NCI-H1417 (cell line): ENCODE measurements around the gene AGR2.
A peak's percentile ranks its signal among the peaks of the same experiment; 100 is the strongest.
"Not testable (repeated sequence)": the region's sequence is repeated elsewhere in the genome, so short reads cannot be mapped to it uniquely, and the experiment has no call there.

Experiments
- DNase-seq, 3 experiments: peaks; one replicate each; lab custom pipeline; 2025; lab: John Stamatoyannopoulos, UW

AGR2 gene

GRCh38 chr7:16773884-16774283, 30.9 kb downstream of the AGR2 start:
- DNase-seq = no peak

- no peak for DNase-seq
Observed at GRCh38 chr7:16773326-16773725, 31.5 kb downstream of the AGR2 start.

GRCh38 chr7:16770657-16771329, 34.0 kb downstream of the AGR2 start:
- no peak for DNase-seq

DNA sequence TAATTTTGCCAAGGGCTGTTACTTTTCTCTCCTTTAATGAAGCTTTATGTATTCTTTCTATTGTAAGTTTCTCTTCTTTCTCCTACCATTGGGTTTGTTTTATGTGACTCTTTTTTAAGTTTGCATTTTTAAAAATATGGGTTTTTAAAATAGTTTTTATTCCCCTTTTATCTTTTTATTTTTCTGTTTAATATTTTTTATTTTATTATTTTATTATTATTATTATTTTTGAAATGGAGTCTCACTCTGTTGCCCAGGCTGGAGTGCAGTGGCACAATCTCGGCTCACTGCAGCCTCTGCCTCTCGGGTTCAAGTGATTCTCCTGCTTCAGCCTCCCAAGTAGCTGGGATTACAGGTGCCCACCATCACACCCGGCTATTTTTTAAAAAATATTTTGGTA, 34.8 kb downstream of the AGR2 start:
- not testable (repeated sequence) for DNase-seq

DNA sequence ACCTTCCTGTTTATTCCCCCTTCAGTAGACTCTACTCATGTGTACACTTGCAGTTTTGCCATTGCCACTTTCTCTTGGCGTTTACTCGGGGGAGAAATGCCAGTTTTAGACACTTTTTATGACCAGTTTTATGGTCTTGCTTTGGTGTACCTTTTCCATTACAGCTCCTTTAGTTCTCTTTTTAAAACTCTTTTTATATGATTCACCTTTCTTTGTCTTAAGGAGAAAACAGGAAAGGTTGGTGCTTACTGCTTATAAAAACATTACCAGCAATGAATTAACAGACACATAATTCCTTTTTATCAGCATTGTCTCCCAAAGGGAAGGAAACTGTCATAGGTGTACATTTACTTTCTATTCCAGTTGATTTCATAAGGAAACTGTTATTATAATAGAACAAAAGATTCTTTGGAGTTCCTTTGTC, 39.4 kb downstream of the AGR2 start:
- DNase-seq = peak in 1 of 3 experiments; percentile 29

DNA sequence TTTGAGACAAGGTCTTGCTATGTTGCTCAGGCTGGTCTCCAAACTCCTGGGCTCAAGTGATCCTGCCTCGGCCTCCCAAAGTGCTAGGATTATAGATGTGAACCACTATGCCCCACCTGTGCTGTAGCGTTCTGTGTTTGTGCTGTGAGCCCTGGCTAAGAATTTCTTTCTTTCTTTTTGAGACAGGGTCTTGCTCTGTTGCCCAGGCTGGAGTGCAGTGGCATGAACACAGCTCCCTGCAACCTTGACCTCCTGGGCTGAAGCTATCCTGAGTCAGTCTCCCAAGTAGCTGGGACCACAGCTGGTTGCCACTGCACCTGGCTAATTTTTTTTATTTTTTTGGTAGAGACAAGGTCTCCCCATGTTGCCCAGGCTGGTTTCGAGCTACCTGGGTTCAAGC, 39.9 kb downstream of the AGR2 start:
- no peak for DNase-seq

DNA sequence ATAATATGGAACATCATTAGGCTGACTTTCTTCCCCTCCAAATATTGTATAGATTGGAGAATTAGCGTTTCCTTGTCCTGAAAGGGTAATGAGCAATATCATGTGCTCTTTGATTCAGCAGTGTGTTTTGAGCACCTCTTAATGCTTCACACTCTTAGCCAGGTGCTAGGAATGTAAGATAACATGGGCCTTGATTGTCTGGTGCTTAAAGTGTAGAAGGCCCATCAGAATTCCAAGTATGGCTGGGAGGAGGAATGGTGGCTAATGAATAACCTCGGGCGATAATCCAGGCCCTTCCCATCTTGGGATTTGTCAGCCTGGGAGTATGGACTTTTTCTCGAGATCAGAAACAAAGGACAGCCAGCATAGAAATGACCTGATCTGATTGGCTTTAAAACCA, 42.6 kb downstream of the AGR2 start:
- DNase-seq = no peak

- no peak for DNase-seq
Observed at GRCh38 chr7:16759840-16760239, 45.0 kb downstream of the AGR2 start.

- no peak for DNase-seq
Observed at GRCh38 chr7:16758631-16759611, 45.9 kb downstream of the AGR2 start.

GRCh38 chr7:16758036-16758435, 46.8 kb downstream of the AGR2 start:
- no peak for DNase-seq

GRCh38 chr7:16755397-16755796, 49.4 kb downstream of the AGR2 start:
- DNase-seq = peak in 2 of 3 experiments; percentile 48 to 61

- DNase-seq = peak in 2 of 3 experiments; percentile 60 to 71
Observed at GRCh38 chr7:16754856-16755317, 49.9 kb downstream of the AGR2 start.

GRCh38 chr7:16753932-16754855, 50.6 kb downstream of the AGR2 start:
- DNase-seq = peak; percentile 76 to 95 (median 94)

- DNase-seq = peak; percentile 95 to 99 (median 98)
Observed at GRCh38 chr7:16753102-16753931, 51.5 kb downstream of the AGR2 start, which contains the start of gene TSPAN13. TSPAN13 (plus strand) TSS chr7:16753755; CDS start chr7:16753968, 213 bp downstream.

- no peak for DNase-seq
Observed at GRCh38 chr7:16747102-16747501, 57.7 kb downstream of the AGR2 start.

DNA sequence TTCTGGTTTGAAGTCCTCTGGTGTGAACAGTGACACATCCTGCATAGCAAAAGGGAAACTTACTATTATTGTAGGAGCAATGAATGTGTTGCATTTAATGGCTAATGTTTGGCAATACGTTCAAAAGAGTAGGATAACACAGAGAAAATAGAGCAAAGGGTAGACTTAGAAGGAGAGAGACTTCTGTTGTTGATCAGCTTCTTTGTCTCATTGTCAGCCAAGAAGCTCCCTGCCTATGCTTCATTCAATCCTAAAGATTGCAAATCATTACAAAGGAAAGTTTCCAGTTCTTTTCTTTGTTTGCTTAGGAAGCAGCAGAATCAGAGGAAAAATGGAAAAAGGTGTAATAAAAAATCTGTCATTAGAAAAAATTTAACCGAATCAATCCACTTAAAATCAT, 59.2 kb downstream of the AGR2 start:
- DNase-seq = no peak

DNA sequence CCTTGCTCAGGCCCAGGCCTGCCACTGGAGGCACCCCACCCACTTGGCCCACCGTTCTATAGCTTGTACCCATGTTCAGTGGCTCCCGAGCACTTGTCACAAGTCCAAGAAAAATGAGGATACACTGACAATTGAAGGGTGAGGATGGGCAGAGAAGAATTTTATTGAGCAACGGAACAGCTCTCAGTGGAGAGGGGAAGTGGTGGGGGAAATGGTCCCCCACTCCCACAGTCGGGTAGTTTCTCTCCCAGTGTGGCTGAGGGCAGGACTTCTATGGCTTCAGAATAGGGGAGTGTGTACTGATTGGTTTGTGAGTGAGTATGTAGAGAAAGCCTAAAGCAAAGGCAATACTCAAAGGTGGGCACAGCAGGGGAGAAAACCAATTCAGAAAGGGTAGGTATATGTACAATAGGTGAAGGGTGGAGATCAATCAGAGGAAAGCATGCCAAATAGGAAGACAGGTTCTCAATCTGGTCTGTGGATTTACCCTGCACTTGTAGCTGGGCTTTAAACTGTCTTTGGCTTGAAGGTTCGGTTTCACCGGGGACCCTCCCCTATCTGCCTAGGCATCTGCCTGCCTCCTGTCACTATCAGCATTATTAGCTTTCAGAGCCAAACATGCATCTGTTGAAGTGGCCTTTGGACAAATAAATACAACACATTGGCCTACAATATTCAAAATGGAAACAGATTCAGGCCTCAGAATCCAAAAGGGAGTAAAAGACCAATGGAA, 60.1 kb downstream of the AGR2 start:
- DNase-seq = no peak

GRCh38 chr7:16743236-16743635, 61.6 kb downstream of the AGR2 start:
- DNase-seq = no peak

GRCh38 chr7:16742547-16742946, 62.3 kb downstream of the AGR2 start:
- DNase-seq = no peak
